Measurements from ENCODE around the gene FLNC.

FLNC gene

GRCh38 chr7:128812514-128813168 lies 17.6 kb upstream of the FLNC start:
- no peak for TF ChIP-seq POLR2A (IDR thresholded peaks at IDR 0.05; ENCODE audit: low read length)
- no peak for TF ChIP-seq GATA1 (IDR thresholded peaks at IDR 0.05; ENCODE audit: low read depth, low read length)
- peak; percentile 21 to 49 for DNase-seq

DNA sequence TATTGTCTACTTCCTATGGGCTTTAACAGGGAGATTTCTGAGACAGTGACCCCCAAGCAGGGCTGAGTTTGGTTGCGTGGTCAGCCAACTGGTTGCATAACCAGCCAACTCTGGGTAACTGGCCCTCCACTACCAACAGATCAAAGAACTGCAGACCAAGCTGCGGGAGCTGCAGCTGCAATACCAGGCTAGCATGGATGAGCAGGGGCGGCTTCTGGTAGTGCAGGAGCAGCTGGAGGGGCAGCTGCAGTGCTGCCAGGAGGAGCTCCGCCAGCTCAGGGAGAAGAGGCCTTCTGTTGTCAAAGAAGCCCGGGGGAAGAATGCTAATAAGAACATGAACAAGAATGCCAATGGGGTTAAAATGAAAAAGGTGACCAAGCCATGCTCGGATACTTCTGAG lies 15.7 kb upstream of the FLNC start:
- no peak for DNase-seq
- TF ChIP-seq POLR2A (IDR thresholded peaks at IDR 0.05; ENCODE audit: low read length), result no peak
- TF ChIP-seq GATA1 (IDR thresholded peaks at IDR 0.05; ENCODE audit: low read depth, low read length), result no peak

GRCh38 chr7:128815289-128815942 lies 14.8 kb upstream of the FLNC start:
- TF ChIP-seq GATA1 (IDR thresholded peaks at IDR 0.05; ENCODE audit: low read depth, low read length) (no peak), POLR2A (IDR thresholded peaks at IDR 0.05; ENCODE audit: low read length) (no peak)
- no peak for DNase-seq

DNA sequence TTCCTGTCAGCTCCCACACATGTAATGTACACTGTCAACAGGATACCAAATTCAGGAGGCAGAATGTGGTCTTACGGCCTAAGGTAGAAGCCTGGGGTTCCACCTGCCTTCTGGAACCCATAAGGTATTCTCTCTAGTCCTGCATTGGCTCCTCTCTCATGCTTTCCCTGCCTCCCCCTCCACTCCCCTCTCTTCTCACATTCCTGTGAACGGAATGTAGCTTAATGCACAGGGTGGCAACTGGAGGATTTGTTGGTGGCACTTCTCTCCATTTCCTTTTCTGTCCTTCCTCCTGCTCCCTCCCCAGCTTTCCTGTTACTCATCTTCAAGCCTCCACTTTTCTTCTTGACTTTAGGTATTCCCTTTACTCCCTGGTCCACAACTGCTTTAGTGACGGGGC lies 11.5 kb upstream of the FLNC start:
- no peak for DNase-seq
- TF ChIP-seq POLR2A (IDR thresholded peaks at IDR 0.05; ENCODE audit: low read length) (no peak), GATA1 (IDR thresholded peaks at IDR 0.05; ENCODE audit: low read depth, low read length) (no peak)

DNA sequence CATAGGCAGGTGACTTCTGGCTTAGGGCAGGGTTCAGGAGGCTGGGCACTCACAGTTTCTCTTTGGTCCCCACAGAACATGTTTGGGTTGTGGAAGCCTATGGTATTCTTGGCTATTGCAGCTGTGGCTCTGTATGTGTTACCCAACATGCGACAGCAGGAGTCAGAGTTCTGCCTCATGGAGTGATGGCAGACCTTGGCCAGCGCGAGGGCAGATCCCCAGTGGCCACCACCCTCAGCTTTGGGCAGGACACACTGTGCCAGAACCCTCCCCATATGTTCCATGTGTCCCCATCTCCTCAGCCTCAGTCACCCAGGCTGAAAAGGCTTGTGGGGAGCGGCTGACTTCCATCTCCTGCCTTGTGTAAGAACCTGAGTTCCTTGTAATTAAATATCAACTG lies 8.5 kb upstream of the FLNC start:
- no peak for DNase-seq
- TF ChIP-seq POLR2A (IDR thresholded peaks at IDR 0.05; ENCODE audit: low read length), result no peak
- TF ChIP-seq GATA1 (IDR thresholded peaks at IDR 0.05; ENCODE audit: low read depth, low read length), result no peak

DNA sequence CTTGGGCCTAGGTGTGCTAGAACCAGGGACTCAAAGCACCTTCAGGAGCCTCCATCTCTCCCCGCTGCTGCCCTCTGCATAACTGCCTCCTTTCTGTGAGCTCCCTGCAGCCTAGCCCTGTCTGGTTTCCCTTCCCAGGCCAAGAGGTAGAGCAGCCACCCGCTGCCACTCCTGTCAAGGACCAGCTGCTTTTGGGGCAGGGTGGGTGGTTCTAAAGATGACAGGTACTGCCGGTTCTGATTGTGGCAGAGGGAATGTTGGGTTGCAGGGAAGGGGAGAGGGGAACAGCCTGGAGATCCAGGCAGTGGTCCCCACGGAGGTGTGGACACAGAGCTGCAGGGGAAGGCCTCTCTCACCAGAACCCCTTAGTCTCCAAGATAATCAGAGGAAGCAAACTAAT lies 3.7 kb upstream of the FLNC start:
- TF ChIP-seq GATA1 (IDR thresholded peaks at IDR 0.05; ENCODE audit: low read depth, low read length) (no peak), POLR2A (IDR thresholded peaks at IDR 0.05; ENCODE audit: low read length) (no peak)
- no peak for DNase-seq

DNA sequence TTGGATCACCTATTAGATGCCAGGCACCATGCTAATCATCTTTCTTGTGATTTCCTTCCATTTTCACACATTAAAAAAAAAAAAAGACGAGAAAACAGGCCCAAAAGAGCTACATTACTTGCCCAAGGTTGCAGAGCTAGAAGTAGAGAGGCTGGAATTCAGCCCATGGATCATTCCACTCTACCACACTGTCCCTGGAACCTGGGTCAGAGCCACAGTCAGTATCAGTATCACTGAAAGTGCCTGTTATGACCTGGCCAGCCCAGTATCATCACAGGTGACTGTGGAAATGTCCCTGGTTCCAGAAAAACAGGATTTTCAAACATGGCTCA lies 3.3 kb upstream of the FLNC start:
- TF ChIP-seq GATA1 (IDR thresholded peaks at IDR 0.05; ENCODE audit: low read depth, low read length) (no peak), POLR2A (IDR thresholded peaks at IDR 0.05; ENCODE audit: low read length) (no peak)
- DNase-seq, result no peak

DNA sequence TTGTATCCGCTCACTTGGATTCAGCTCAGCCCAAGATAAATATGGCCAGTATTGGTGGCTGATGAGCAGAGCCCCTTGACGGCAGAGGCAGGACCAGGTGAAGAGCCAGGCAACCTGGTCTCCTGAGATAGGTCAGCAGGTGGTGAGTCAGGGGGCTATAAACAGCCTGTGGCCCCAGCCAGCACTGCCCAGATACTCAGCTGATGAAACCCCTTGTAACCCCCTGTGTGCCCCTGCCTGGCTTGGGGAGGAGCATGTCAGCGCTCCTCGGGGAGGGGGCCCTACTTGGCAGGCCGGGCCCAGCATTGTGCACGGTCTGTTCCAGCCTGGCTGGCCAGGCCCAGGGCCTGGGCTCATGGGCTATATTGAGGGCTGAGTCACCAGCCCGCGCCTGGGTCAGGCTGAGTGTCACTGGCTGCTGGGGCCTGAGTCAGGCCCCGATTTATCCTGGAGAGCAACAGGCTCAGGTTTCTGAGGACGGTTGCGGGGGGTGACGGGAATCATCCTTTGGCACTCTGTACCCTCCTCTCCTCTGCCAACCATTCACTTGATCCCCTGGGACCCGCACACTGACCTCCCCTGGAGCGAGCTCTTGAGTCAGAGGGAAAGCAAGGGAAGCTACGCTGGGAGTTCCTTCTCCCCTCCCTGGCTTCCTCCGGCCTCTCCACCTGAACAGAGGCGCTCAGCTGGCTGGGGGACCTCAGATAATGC lies 2.8 kb upstream of the FLNC start:
- DNase-seq, result peak in 1 of 2 experiments; percentile 42
- no peak for TF ChIP-seq POLR2A (IDR thresholded peaks at IDR 0.05; ENCODE audit: low read length)
- no peak for TF ChIP-seq GATA1 (IDR thresholded peaks at IDR 0.05; ENCODE audit: low read depth, low read length)

DNA sequence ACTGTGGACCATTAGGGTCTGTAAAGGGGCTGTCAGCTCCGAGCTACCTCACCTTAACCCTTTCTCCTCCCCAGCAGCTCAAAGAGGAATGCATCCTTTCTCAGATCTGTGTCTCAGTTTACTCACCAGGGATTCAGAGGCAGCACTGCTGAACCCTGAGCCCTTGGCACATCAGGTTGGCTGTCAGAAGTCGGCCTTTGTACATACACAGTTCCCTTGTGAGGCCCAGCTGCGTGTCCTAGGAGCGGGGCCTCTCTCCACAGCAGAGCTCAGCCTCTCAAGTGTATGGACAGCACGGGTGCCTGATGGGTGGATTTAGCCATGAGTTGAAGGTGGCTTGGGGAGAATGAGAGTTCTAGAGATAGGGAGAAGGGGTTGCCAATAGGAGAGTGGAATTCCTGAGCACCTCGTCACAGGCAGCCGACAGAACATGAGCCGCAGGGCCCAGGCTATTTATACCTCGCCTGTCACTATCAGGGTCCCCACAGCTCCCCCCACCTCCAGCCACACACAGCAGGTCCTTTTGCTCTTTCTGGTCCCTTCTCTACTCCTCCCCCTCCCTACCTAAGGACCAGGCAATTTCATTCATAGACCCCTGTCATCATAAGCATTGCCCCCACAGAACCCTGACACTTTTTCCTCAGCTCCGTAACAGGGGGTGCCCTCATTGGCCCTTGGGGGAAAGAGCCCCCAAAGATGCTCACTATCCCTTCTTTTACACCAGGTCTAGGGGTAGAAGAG lies 2.1 kb upstream of the FLNC start:
- DNase-seq, result no peak
- TF ChIP-seq GATA1 (IDR thresholded peaks at IDR 0.05; ENCODE audit: low read depth, low read length) (no peak), POLR2A (IDR thresholded peaks at IDR 0.05; ENCODE audit: low read length) (no peak)

- DNase-seq, result no peak
Measured at GRCh38 chr7:128829391-128830166, 627 bp upstream of the FLNC start.

GRCh38 chr7:128831178-128831993 lies 1.2 kb downstream of the FLNC start:
- no peak for DNase-seq
- TF ChIP-seq GATA1 (IDR thresholded peaks at IDR 0.05; ENCODE audit: low read depth, low read length) (no peak), POLR2A (IDR thresholded peaks at IDR 0.05; ENCODE audit: low read length) (no peak)

More at GRCh38 chr7:128829391-128830166, 627 bp upstream of the FLNC start:
- TF ChIP-seq POLR2A (IDR thresholded peaks at IDR 0.05; ENCODE audit: low read length) (no peak), GATA1 (IDR thresholded peaks at IDR 0.05; ENCODE audit: low read depth, low read length) (no peak)

DNA sequence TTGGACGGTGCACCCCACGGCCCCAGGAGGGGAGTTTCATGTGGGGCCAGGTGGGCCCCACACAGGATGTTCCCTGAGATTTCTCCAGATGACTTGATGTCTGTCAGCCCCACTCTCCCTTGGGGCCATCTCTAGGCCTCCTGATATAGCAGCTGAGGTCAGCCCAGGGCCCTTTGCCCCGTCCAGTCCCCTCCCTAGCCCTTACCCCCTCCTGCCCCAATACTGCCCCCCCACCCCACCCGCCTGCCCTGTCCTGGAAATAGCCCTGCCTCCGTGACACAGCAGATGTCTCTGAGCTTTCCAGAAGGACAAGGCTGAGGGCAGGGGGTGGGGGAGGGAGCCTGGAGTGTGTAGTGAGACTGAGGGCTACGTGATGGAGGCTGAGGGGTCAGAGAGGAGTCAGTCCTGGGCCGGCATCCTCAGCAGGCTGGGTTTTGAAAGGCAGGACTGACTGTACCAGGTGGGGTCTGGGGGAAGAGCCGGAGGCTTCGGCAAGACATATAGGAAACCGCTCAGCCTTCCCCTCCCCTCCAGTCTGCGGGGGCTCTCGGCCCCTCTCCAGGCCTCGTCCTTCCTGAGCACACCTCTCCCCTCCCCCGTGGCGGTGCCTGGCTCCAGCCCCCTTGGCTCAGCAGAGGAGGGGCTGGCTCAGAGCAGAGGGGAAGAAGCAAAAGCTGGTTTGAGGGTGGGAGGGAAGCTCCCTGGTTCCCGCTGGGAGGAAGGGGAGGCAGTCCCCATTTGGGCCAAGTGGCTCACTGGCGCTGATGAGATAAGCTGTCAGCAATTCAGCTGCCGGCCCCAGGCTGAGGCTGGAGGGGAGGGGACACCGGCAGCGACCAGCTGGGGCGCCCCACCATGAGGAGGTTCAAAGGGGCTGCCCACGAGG lies 2.0 kb downstream of the FLNC start:
- TF ChIP-seq POLR2A (IDR thresholded peaks at IDR 0.05; ENCODE audit: low read length), result no peak
- no peak for TF ChIP-seq GATA1 (IDR thresholded peaks at IDR 0.05; ENCODE audit: low read depth, low read length)
- DNase-seq, result peak in 1 of 2 experiments; percentile 12

Data from erythroblast (primary cell).